ENCODE measurements around the gene MIEN1. TPM values are rescaled to one million over a fixed set of nuclear protein-coding genes. Genes with fewer than 3 reads are reported as not detected.
A peak's percentile ranks its signal among the peaks of the same experiment; 100 is the strongest.

MIEN1 gene
- total RNA-seq, 1 experiment from 2014 or later = 50.8 TPM

- no peak overlapping the region for H3K4ac ChIP-seq (ENCODE audit: low read depth, low read length)
- no peak overlapping the region for H4K5ac ChIP-seq (ENCODE audit: insufficient read length, low read depth, low read length)
- H3K4me1 ChIP-seq (ENCODE audit: insufficient read depth, low read length) = peaks cover 12% of the 10 kb centered on the region
- no peak overlapping the region for H3K9ac ChIP-seq (ENCODE audit: extremely low read depth, insufficient read length, low read length)
- no peak overlapping the region for H3K23ac ChIP-seq (ENCODE audit: insufficient read length, low read depth, low read length)
- H3K27me3 ChIP-seq (ENCODE audit: insufficient read depth, low read length) = no peaks in the 10 kb centered on the region
- H4K8ac ChIP-seq (replicated peaks; ENCODE audit: insufficient read length, low read depth, low read length) = no peak overlapping the region
- no peak overlapping the region for H3K56ac ChIP-seq (ENCODE audit: insufficient read length, low read depth, low read length)
- H3K4me2 ChIP-seq (ENCODE audit: insufficient read depth, insufficient read length, low read length) = no peak overlapping the region
- H2BK15ac ChIP-seq (ENCODE audit: low read depth, low read length) = no peak overlapping the region
- H3K9me3 Mint-ChIP-seq = no peaks in the 10 kb centered on the region
- no CpG with 5 or more reads among the region's 8 CpGs for WGBS (ENCODE audit: extremely low coverage, insufficient read length, low lambda C conversion rate)
- H3K27ac Mint-ChIP-seq = peak overlapping the region; percentile 14 to 82 (median 77); a peak in 4 of 7 replicates
- no peak overlapping the region for H2BK12ac ChIP-seq (ENCODE audit: insufficient read length, low read depth, low read length)
- no peak overlapping the region for H4K91ac ChIP-seq (ENCODE audit: insufficient read length, low read depth, low read length)
- H3K9me3 ChIP-seq (ENCODE audit: control insufficient read depth, low read depth, low read length) = no peaks in the 10 kb centered on the region
- H3T11ph ChIP-seq (ENCODE audit: low read length) = no peak overlapping the region
- no peak overlapping the region for H2BK20ac ChIP-seq (ENCODE audit: low read depth, low read length, poor library complexity, severe bottlenecking)
- H2AK5ac ChIP-seq (ENCODE audit: insufficient read length, low read length) = no peak overlapping the region
- H3K4me1 Mint-ChIP-seq = peaks cover 42 to 47% of the 10 kb centered on the region in 2 experiments
- no peak overlapping the region for H2BK120ac ChIP-seq (ENCODE audit: low read depth, low read length, poor library complexity, severe bottlenecking)
- H3K4me3 Mint-ChIP-seq = peak overlapping the region in 1 of 2 experiments; percentile 32; a peak in 1 of 5 replicates
- H3K23me2 ChIP-seq (ENCODE audit: insufficient read length, low read depth, low read length, poor library complexity, severe bottlenecking) = peaks cover 1% of the 10 kb centered on the region
- no peak for TF ChIP-seq CTCF (conservative IDR thresholded peaks at IDR 0.05)
- H3K79me1 ChIP-seq (ENCODE audit: insufficient read depth, low read depth, low read length, poor library complexity, severe bottlenecking) = no peaks in the 10 kb centered on the region
- peaks cover 55 to 76% (median 62%) of the 10 kb centered on the region in 3 experiments for H3K36me3 Mint-ChIP-seq (ENCODE audit: insufficient read depth in 1 of 3, low read depth in 3 of 3)
- H2AFZ ChIP-seq (ENCODE audit: low read length) = no peak overlapping the region
- H3K14ac ChIP-seq (ENCODE audit: insufficient read depth, low read length) = no peak overlapping the region; the same call in 1 of the 2 replicates
- H4K20me1 ChIP-seq (ENCODE audit: control insufficient read depth, insufficient read depth, insufficient read length) = no peaks in the 10 kb centered on the region
- H3K79me2 ChIP-seq (ENCODE audit: insufficient read depth, low read length) = peaks cover 45% of the 10 kb centered on the region; the same call in 1 of the 2 replicates
- DNase-seq = no peak
- H2BK5ac ChIP-seq (ENCODE audit: insufficient read length, low read length) = no peak overlapping the region
- H3K18ac ChIP-seq (ENCODE audit: insufficient read length, low read depth, low read length) = no peak overlapping the region
- no peaks in the 10 kb centered on the region; the same call in 1 of the 2 replicates for H3K27me3 Mint-ChIP-seq (ENCODE audit: low read depth)
- H3K27ac ChIP-seq (ENCODE audit: insufficient read length, low read depth, low read length) = no peak overlapping the region
These were observed 23.9 kb downstream of the MIEN1 start for GRCh38 chr17:39706383-39706782.

All from H9 (cell line).